HG02885 (cell line): ENCODE data around the gene GMIP.
"Not testable (repeated sequence)": the region's sequence is repeated elsewhere in the genome, so short reads cannot be mapped to it uniquely, and the experiment has no call there.

Experiments
- ATAC-seq: cut with Tn5 transposase; IDR thresholded peaks from one replicate; pipeline ENCODE4 v1.9.1; 2021; ENCODE audit warnings: mild to moderate bottlenecking; ENCODE audit not compliant: unreplicated experiment, poor library complexity

Gene GMIP, protein sequence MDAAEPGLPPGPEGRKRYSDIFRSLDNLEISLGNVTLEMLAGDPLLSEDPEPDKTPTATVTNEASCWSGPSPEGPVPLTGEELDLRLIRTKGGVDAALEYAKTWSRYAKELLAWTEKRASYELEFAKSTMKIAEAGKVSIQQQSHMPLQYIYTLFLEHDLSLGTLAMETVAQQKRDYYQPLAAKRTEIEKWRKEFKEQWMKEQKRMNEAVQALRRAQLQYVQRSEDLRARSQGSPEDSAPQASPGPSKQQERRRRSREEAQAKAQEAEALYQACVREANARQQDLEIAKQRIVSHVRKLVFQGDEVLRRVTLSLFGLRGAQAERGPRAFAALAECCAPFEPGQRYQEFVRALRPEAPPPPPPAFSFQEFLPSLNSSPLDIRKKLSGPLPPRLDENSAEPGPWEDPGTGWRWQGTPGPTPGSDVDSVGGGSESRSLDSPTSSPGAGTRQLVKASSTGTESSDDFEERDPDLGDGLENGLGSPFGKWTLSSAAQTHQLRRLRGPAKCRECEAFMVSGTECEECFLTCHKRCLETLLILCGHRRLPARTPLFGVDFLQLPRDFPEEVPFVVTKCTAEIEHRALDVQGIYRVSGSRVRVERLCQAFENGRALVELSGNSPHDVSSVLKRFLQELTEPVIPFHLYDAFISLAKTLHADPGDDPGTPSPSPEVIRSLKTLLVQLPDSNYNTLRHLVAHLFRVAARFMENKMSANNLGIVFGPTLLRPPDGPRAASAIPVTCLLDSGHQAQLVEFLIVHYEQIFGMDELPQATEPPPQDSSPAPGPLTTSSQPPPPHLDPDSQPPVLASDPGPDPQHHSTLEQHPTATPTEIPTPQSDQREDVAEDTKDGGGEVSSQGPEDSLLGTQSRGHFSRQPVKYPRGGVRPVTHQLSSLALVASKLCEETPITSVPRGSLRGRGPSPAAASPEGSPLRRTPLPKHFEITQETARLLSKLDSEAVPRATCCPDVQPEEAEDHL

DNA sequence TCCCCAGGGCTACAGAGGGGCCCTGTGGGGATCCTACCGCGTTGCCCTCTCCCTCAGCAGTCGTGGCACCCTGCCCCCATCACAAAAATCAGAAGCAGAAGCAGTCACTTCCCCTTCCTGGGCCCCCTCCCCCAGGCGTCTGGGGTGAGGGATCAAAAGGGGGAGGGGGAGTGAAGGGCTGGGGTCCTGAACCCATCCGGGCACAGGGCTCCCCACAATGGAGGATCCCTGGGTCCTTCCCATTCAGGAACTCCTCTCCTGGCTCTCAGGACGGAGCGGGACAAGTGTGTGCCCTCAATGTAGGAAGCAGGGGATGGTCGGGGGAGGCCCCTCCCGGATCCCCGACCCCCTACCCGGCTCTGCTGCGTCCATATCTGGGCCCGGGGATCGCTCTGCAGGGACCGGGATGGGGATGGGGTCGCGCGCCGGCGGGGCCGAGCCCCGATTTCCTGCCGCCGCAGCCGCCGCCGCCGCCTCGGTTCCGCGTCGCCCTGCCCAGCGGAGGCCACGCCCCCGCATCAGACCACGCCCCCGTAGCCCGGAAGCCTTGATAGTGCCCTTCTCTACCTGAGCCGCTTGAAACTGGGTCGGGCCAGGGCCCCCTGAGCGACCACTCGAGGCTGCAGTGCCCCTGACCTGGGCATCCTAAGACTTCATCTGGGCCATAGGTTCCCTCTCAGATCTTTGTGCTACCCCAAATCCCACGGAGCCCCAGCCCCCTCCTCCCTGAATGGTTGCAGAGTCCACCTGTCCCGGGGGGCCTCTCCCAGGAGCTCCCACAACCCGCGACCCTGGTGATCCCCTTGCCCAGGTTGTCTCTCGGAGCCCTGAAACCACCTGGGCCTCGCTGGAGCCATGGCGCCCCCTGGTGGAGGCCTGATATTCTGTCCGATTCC is at the start of gene GMIP:
Gene GMIP (minus strand): TSS at position 500 of the 896 bp plus-strand sequence. CDS start 128 bp downstream, at position 372.
- ATAC-seq = peak; percentile 79

DNA sequence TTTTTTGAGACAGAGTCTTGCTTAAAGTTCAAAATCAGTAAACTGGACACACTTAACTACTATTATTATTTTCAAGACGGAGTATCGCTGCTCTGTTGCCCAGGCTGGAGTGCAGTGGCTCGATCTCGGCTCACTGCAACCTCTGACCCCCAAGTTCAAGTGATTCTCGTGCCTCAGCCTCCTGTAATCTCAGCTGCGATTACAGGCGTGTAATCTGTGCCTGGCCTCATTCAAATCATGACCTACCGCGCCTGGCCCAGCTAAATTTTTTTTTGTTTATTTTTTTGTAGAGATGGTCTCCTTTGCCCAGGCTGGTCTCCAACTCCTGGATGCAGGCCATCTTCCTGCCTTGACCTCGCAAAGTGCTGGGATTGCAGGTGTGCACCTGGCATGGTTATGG is 48.2 kb upstream of the GMIP start:
- no peak for ATAC-seq

DNA sequence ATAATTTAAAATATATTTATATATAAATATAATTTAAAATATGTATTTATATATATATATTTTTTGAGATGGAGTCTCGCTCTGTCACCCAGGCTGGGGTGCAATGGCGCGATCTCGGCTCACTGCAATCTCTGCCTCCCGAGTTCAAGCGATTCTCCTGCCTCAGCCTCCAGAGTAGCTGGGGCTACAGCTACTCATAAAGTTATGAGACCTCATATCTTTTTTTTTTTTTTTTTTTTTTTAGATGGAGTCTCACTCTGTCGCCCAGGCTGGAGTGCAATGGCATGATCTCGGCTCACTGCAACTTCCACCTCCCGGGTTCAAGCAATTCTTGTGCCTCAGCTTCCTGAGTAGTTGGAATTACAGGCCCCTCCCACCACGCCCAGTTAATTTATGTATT is 45.6 kb upstream of the GMIP start:
- ATAC-seq = not testable (repeated sequence)

DNA sequence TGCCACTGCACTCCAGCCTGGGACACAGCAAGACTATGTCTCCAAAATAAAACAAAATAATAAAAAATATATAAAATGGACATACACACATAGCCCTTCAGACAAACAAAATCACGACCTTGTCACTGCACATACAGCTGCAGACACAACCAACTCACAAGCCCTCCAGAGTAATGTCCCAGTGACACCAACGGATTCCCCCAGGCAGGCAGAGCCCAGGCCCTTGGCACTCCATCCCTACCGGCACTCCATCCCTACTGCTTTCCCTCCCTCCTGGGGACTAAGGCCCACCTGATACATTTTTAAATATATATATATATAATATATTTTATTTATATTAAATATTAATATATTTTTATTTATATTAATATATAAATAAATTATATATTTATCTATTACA is 43.6 kb upstream of the GMIP start:
- ATAC-seq = no peak

DNA sequence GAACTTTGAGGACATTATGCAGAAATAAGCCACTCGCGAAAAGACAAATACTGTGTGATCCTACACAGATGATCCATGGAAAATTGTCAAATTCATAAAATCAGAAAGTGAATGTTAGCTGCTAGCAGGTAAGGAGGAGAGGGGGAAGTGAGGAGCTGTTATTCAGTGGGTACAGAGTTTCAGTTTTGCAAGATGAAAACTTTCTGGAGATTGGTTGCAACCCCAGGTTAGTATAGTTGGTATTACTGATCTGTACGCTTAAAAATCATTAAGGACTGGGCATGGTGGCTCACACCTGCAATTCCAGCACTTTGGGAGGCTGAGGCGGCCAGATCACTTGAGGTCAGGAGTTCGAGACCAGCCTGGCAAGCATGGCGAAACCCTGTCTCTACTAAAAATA is 43.1 kb upstream of the GMIP start:
- ATAC-seq = no peak

DNA sequence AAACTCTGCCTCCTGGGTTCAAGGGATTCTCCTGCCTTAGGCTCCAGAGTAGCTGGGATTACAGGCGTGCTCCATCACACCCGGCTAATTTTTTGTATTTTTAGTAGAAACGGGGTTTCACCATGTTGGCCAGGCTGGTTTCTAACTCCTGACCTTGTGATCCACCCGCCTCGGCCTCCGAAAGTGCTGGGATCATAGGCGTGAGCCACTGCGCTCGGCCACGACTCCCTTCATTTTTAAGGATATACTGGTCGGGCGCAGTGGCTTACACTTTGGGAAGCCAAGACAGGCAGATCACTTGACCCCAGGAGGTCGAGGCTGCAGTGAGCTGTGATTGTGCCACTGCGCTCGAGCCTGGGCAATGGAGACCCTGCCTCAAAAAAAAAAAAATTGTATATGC is 42.7 kb upstream of the GMIP start:
- ATAC-seq = not testable (repeated sequence)

DNA sequence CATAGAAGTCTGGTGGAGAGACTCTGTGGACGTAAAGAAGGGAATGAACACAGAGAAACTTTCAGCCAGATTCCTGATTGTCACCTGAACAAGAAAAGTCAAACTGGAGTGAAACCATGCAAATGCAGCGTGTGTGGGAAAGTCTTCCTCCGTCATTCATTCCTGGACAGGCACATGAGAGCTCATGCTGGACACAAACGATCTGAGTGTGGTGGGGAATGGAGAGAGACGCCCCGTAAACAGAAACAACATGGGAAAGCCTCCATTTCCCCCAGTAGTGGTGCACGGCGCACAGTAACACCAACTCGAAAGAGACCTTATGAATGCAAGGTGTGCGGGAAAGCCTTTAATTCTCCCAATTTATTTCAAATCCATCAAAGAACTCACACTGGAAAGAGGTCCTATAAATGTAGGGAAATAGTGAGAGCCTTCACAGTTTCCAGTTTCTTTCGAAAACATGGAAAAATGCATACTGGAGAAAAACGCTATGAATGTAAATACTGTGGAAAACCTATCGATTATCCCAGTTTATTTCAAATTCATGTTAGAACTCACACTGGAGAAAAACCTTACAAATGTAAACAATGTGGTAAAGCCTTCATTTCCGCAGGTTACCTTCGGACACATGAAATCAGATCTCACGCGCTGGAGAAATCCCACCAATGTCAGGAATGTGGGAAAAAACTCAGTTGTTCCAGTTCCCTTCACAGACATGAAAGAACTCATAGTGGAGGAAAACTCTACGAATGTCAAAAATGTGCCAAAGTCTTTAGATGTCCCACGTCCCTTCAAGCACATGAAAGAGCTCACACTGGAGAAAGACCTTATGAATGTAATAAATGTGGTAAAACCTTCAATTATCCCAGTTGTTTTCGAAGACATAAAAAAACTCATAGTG is 36.0 kb upstream of the GMIP start:
- no peak for ATAC-seq

DNA sequence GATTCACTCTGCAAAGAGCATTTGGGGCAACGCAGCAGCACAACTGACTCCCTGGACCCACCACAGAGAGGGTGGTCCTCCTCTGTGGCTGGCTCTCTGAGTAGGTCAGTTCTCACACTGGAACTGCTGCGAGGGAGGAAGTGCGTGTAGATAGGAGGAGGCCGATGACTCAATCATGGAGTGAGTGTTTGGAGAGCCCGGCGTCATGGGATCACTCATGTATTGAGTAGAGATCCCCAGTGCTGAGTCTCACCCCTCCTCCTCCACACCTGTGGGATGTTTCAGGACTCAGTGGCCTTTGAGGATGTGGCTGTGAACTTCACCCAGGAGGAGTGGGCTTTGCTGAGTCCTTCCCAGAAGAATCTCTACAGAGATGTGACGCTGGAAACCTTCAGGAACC is 34.1 kb upstream of the GMIP start:
- ATAC-seq = no peak

DNA sequence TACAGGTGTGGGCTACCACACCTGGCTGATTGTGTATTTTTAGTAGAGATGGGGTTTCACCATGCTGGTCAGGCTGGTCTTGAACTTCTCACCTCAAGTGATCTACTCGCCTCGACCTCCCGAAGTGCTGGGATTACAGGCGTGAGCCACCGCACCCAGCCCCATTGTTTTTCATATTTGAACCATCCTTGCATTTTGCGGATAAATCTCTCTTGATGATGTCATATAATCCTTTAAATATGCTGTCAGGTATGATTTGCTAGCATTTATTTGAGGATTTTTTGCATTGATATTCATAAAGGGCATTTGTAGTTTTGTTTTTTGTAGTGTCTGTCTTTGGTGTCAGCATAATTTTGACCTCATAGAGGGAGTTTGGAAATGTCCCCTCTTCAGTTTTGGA is 30.9 kb upstream of the GMIP start:
- no peak for ATAC-seq

DNA sequence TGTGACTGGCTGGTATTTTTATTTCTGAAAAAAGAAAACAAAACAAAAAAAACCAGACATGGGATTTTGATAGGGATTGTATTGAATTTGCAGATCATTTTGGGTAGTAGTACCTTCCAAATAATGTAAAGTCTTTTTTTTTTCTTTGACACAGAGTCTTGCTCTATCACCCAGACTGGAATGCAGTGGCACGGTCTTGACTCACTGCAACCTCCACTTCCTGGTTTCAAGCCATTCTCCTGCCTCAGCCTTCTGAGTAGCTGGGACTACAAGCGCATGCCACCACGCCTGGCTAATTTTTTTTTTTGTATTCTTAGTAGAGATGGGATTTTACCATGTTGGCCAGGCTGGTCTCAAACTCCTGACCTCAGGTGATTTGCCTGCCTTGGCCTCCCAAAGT is 29.4 kb upstream of the GMIP start:
- ATAC-seq = no peak

DNA sequence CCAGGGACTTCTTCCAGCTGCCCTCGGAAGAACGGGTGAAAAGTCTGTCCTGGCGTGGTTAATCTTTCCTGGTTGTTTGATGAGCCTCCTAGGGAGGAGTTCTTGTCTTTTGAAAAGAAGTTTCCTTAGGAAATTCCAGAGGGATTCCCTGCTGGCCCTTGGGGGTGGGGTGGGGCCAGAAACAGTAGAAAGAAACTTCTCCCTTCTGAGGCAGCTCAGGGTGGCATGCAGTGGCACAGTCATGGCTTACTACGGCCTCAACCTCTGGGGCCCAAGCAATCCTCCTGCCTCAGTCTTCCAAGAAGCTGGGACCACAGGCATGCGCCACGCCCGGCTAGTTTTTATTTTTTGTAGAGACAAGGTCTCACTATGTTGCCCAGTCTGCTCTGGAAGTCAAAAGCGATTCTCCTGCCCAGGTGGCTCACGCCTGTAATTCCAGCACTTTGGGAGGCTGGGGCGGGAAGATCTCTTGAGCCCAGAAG is 26.7 kb upstream of the GMIP start:
- ATAC-seq = no peak

DNA sequence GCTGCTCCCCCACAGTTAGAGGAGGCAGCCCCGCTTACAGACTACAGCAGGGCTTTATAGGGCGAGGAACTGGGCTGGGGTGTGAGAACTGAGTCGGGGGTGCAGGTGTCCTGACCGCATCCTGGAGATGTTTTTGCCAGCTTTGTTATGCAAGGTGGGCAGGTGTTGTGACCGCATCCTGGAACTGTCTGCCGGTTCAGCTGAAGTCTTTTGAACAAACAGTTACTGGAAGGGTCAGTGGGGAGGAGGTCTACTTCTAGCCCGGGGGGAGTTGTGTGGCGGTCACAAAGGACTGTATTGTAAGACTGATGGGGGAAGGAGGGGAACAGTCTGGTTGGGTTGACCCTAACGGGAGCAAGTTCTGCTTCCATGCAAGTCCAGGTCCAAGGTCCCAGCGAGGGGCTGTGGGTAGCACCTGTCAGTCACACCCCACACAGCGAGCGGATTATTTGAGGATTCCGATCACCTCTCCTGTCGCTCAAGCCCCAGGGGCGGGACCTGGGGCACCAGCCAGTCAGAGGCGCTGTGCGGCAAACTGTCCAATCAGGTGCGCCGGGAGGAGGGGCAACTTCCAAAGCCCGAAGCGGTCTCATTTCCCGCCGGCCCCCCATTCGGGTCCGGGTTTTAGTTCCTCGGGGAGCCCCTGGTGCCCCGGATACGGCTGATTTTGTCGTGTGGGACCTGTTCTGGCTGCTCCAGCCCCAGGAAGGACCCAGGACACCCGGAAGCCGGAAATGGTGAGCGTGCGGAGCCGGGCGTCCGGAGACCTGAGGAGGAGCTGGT is 25.0 kb upstream of the GMIP start, which contains the start of gene ZNF101:
Gene ZNF101 (plus strand): TSS at position 610 of the 783 bp plus-strand sequence. CDS start 125 bp downstream, at position 735.
- ATAC-seq = peak; percentile 76

DNA sequence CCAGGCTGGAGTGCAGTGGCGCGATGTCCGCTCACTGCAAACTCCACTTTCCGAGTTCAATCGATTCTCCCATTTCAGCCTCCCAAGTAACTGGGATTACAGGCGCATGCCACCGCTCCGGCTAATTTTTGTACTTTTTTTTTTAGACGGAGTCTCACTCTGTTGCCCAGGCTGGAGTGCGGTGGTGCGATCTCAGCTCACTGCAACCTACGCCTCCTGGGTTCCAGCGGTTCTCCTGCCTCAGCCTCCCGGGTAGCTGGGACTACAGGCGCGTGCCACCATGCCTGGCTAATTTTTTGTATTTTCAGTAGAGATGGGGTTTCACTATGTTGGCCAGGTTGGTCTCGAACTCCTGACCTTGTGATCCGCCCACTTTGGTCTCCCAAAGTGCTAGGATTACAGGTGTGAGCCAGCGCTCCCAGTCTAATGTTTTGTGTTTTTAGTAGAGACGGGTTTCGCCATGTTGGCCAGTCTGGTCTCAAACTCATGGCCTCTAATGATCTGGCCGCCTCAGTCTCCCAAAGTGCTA is 22.0 kb upstream of the GMIP start:
- ATAC-seq = not testable (repeated sequence)

DNA sequence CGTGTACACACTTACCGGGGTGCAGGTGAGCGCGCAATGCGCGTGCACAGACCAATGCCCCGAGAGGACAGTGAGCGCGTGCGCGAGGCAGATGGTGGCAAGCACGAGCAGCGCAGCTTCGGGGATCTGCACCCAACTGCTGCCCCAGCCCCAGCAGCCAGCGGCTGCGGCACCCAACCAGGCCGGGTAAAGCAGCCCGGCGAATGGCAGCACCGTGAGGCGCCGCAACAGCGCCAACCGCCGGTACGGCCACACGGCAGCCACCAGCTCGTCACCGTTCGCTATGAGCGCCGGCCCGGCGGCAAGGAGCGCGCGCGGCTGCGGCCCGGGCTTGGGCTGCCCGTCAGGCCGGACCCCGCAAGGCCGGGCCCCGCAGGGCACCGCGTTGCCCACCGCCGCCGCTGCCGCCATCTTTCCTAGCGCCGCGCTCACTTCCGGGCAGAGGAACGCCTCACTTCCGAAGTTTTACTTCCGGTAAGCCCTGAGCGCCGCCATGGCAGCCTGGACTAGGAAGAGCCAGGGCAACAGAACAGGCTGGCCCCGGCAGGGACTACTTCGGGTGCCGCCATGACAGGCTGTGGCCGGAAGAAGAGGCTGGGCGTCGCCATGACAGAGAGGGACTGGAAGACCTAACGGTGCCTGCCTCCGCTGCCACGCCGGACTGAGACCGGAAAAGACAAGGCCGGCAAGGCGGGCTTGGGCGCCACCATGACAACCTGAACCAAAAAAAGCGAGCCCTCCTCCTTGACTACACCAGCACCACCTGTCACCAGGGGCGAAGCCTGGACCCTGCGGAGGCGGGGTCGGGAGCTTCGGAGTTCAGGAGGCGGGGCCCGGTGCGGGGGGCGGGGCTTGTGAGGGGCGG is 20.0 kb upstream of the GMIP start, which contains the start of gene ATP13A1:
Gene ATP13A1 (minus strand): TSS at position 421 of the 865 bp plus-strand sequence. CDS start 10 bp downstream, at position 411.
- peak; percentile 76 for ATAC-seq

DNA sequence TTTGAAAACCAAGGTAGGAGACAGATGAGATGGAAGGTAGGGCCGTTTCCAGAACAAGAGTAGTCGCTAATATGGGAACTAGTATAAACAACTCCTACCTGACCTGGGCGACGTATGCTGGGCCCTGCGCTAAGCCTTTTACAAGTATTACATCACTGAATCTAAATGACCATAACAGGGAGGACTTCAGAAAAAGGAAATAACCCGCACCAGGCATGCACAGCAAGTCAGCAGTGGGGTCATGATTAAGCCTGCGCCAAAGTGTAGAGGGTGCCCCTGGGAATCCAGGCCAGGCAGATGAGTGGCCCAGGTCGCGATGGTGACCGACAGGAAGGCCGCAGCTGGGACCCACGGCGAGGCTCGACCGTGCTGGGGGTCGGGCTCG is 19.4 kb upstream of the GMIP start:
- no peak for ATAC-seq

DNA sequence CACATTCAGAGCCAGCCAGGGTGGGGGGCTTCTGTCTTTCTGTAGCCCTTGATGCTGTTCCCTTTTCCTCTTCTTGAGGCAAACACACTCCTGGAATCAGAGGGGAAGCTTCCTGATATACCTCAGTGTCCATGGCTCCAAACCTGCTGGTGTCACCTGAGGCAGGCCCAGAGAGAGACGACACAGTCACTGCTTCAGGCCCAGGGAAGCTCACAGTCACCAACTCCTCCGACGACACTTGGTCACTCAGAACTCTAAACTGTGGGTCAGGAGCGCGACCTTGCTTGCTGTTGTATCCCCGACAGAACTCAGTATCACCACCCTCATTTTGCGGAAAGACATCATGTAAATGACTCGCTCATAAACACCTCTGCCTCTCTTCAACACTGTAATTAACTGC is 18.9 kb upstream of the GMIP start:
- no peak for ATAC-seq

DNA sequence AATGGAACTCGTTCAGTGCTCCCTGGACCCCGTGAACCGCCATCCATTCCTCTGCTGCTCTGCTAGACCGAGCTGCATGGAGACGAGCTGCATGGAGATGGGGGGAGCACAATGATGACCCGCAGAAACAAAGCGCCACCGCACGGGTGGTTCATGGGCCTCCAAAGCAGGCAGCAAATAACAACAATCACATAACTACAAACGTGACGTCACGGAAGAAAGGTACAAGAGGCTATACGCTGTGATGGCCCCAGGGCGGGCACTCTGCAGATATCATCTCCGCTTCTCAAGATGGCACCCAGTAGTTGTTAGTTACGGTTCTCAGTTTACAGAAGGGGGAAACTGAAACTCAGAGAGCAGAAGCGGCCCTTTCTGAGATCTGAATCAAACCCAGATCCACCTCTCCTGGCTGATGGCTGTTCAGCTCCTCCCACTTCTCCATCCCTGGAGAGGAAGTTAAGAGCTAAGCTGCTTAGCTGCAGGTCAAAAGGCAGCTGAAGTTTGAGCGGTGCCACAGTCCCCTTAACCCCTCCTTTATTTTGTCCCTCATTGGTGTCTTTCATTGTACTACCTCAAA is 18.3 kb upstream of the GMIP start:
- peak; percentile 43 for ATAC-seq
